H1 (cell line): ENCODE results near the gene KCNJ5. TPM values are rescaled to one million over a fixed set of nuclear protein-coding genes. Genes with fewer than 3 reads are reported as not detected.

Source experiments
- CTCF ChIA-PET: fragments of 300-600 bp; sonication (Branson Sonifier 250); formaldehyde crosslinking; loops from one replicate; lab custom pipeline; 2021; ENCODE audit not compliant: partially characterized antibody; lab: Charles Lee
- POLR2A ChIA-PET: fragments of 300-600 bp; sonication (Branson Sonifier 250); formaldehyde crosslinking; loops from one replicate; lab custom pipeline; 2021; ENCODE audit warnings: inconsistent platforms; ENCODE audit not compliant: partially characterized antibody; lab: Charles Lee
- DNase-seq, 2 experiments: peaks; one replicate each; pipeline versions ENCODE4 v3.0.0 to v3.0.0-alpha.2; 2010 to 2022; ENCODE audit warnings: low spot score in 2 of 2, low read depth in 1 of 2, mixed read lengths in 1 of 2
- FAIRE-seq: peaks from 2 replicates; lab custom pipeline; 2011; peaks lifted over from hg19 to GRCh38; lab: Jason Lieb, UNC
- H2AFZ ChIP-seq: 2 replicates; pipeline ENCODE4 v1.8.1; 2012; ENCODE audit warnings: low read length, inconsistent platforms
- H2AK5ac ChIP-seq: 2 replicates; pipeline ENCODE4 v1.6.1; 2013; ENCODE audit warnings: low read depth, low read length
- H2BK120ac ChIP-seq: replicated peaks from 2 replicates; pipeline ENCODE3; 2013; ENCODE audit warnings: low read depth, low read length, inconsistent platforms
- H2BK12ac ChIP-seq: 2 replicates; pipeline ENCODE4 v1.6.1; 2013; ENCODE audit warnings: low read depth, low read length
- H2BK15ac ChIP-seq: 2 replicates; pipeline ENCODE4 v1.6.1; 2013; ENCODE audit warnings: low read length
- H2BK20ac ChIP-seq: 2 replicates; pipeline ENCODE4 v1.6.1; 2013; ENCODE audit warnings: low read length
- H2BK5ac ChIP-seq: 2 replicates; pipeline ENCODE4 v1.6.1; 2013; ENCODE audit warnings: low read depth, low read length
- H3K14ac ChIP-seq: 2 replicates; pipeline ENCODE4 v1.6.1; 2013; ENCODE audit warnings: inconsistent platforms; ENCODE audit not compliant: insufficient read length
- H3K18ac ChIP-seq: 2 replicates; pipeline ENCODE4 v1.6.1; 2013; ENCODE audit warnings: low read length; ENCODE audit errors: extremely low read depth
- H3K23ac ChIP-seq: 2 replicates; pipeline ENCODE4 v1.6.1; 2013; ENCODE audit warnings: inconsistent platforms; ENCODE audit not compliant: insufficient read length
- H3K23me2 ChIP-seq: 2 replicates; pipeline ENCODE4 v1.6.1; 2013; ENCODE audit warnings: low read depth, low read length
- H3K27ac ChIP-seq: 2 replicates; pipeline ENCODE4 v1.6.1; 2011; ENCODE audit warnings: low read depth, low read length, inconsistent platforms
- H3K27me3 ChIP-seq, 4 experiments: replicated peaks in 1 of 4; 1 replicate in 1 of 4; 2 replicates in 3 of 4; pipeline versions ENCODE4 v1.6.1 to v1.8.1; 2011 to 2013; ENCODE audit warnings: low read length in 3 of 4, mild to moderate bottlenecking in 3 of 4, inconsistent platforms in 2 of 4, mixed read lengths in 2 of 4, moderate library complexity in 1 of 4; ENCODE audit not compliant: control insufficient read depth in 3 of 4, insufficient read depth in 3 of 4; ENCODE audit errors: extremely low read depth in 1 of 4
- H3K36me3 ChIP-seq, 4 experiments: 2 replicates each; pipeline versions ENCODE4 v1.6.1 to v1.8.1; 2011 to 2013; ENCODE audit warnings: mild to moderate bottlenecking in 4 of 4, low read length in 3 of 4, moderate library complexity in 2 of 4, control low read depth in 1 of 4, inconsistent platforms in 1 of 4; ENCODE audit not compliant: insufficient read depth in 4 of 4, control insufficient read depth in 2 of 4
- H3K4ac ChIP-seq: replicated peaks from 2 replicates; pipeline ENCODE3; 2013; ENCODE audit warnings: low read length, low read depth, mixed read lengths, inconsistent platforms; ENCODE audit not compliant: insufficient read length
- H3K4me1 ChIP-seq, 4 experiments: replicated peaks in 1 of 4; 1 replicate in 1 of 4; 2 replicates in 3 of 4; pipeline versions ENCODE4 v1.6.1 to v1.8.1; 2011 to 2013; ENCODE audit warnings: low read length in 3 of 4, inconsistent platforms in 2 of 4, mixed read lengths in 1 of 4; ENCODE audit not compliant: insufficient read depth in 4 of 4, control insufficient read depth in 3 of 4
- H3K4me2 ChIP-seq, 2 experiments: 2 replicates each; pipeline versions ENCODE4 v1.6.1 to v1.8.1; 2011 to 2013; ENCODE audit warnings: low read depth in 2 of 2, low read length in 2 of 2, control low read depth in 1 of 2, inconsistent platforms in 1 of 2, mild to moderate bottlenecking in 1 of 2; ENCODE audit not compliant: insufficient read depth in 1 of 2
- H3K4me3 ChIP-seq, 4 experiments: fragments of 200-600, 300-600 bp in 1 of 4; sonication (generic), shearing (Covaris generic), sonication (Bioruptor Twin) in 1 of 4; 2 replicates each; pipeline versions ENCODE4 v1.5.1 to v1.8.1; 2011 to 2016; ENCODE audit warnings: low read length in 4 of 4, low read depth in 3 of 4, control low read depth in 2 of 4, inconsistent platforms in 2 of 4, mild to moderate bottlenecking in 2 of 4, mixed read lengths in 1 of 4, moderate library complexity in 1 of 4; ENCODE audit not compliant: insufficient read depth in 2 of 4; ENCODE audit errors: extremely low read depth in 1 of 4
- H3K56ac ChIP-seq: replicated peaks from 2 replicates; pipeline ENCODE3; 2013; ENCODE audit warnings: low read depth, mild to moderate bottlenecking, mixed read lengths, low read length, inconsistent platforms; ENCODE audit not compliant: insufficient read length
- H3K79me1 ChIP-seq: 2 replicates; pipeline ENCODE4 v1.6.1; 2013; ENCODE audit warnings: low read depth, low read length, control low read depth
- H3K79me2 ChIP-seq, 2 experiments: 2 replicates each; pipeline versions ENCODE4 v1.6.1 to v1.8.1; 2012 to 2013; ENCODE audit warnings: low read length in 2 of 2, mild to moderate bottlenecking in 2 of 2, inconsistent platforms in 1 of 2; ENCODE audit not compliant: insufficient read depth in 2 of 2, control insufficient read depth in 1 of 2
- H3K9ac ChIP-seq, 4 experiments: replicated peaks in 1 of 4; 1 replicate in 1 of 4; 2 replicates in 3 of 4; pipeline versions ENCODE4 v1.6.1 to v1.8.1; 2011 to 2013; ENCODE audit warnings: low read depth in 3 of 4, low read length in 3 of 4, control low read depth in 2 of 4, mild to moderate bottlenecking in 2 of 4, moderate library complexity in 2 of 4, inconsistent platforms in 1 of 4; ENCODE audit errors: extremely low read depth in 1 of 4
- H3K9me3 ChIP-seq, 2 experiments: 2 replicates each; pipeline versions ENCODE4 v1.6.1 to v1.8.1; 2012 to 2013; ENCODE audit warnings: mild to moderate bottlenecking in 2 of 2, moderate library complexity in 2 of 2, control low read depth in 1 of 2, inconsistent platforms in 1 of 2, low read depth in 1 of 2, low read length in 1 of 2, mixed read lengths in 1 of 2; ENCODE audit not compliant: insufficient read depth in 2 of 2
- H4K20me1 ChIP-seq, 2 experiments: replicated peaks in 1 of 2; 2 replicates each; pipeline versions ENCODE3 to v1.8.1; 2011 to 2013; ENCODE audit warnings: inconsistent platforms in 2 of 2, low read length in 2 of 2, mild to moderate bottlenecking in 1 of 2; ENCODE audit not compliant: insufficient read depth in 2 of 2, control insufficient read depth in 1 of 2
- H4K5ac ChIP-seq: 2 replicates; pipeline ENCODE4 v1.6.1; 2013; ENCODE audit warnings: low read length, low read depth, mixed read lengths, inconsistent platforms; ENCODE audit not compliant: insufficient read length
- H4K8ac ChIP-seq: 2 replicates; pipeline ENCODE4 v1.8.0; 2013; ENCODE audit warnings: mild to moderate bottlenecking, moderate library complexity, low read length, inconsistent platforms; ENCODE audit not compliant: insufficient read depth; ENCODE audit errors: extremely low read depth
- H4K91ac ChIP-seq: replicated peaks from 2 replicates; pipeline ENCODE3; 2013; ENCODE audit warnings: low read length, mixed read lengths, inconsistent platforms; ENCODE audit not compliant: insufficient read length
- BCL11A ChIP-seq, 2 experiments: IDR thresholded peaks; one replicate each; pipeline ENCODE4 v1.6.1; 2011; ENCODE audit warnings: low read depth in 2 of 2, low read length in 2 of 2, mild to moderate bottlenecking in 2 of 2
- BRCA1 ChIP-seq: IDR thresholded peaks from 2 replicates; pipeline ENCODE4 v1.6.1; 2012; ENCODE audit warnings: low read depth, low read length, improper control_type of control experiment
- CBX5 ChIP-seq: fragments of 300-800, 300-1000 bp; sonication (generic); IDR thresholded peaks from 2 replicates; pipeline ENCODE4 v1.7.1; 2016; ENCODE audit warnings: antibody characterized with exemption, low read length, low read depth
- CHD1 ChIP-seq: IDR thresholded peaks from 2 replicates; pipeline ENCODE4 v1.6.1; 2012; ENCODE audit warnings: low read depth, low read length, improper control_type of control experiment
- NANOG ChIP-seq: IDR thresholded peaks from 2 replicates; pipeline ENCODE4 v1.6.1; 2011; ENCODE audit warnings: low read length, low read depth, mild to moderate bottlenecking, inconsistent platforms; ENCODE audit not compliant: insufficient read depth, poor library complexity, severe bottlenecking
- RFX5 ChIP-seq: IDR thresholded peaks from 2 replicates; pipeline ENCODE4 v1.6.1; 2011; ENCODE audit warnings: low read depth, low read length, improper control_type of control experiment, borderline replicate concordance
- SAP30 ChIP-seq: fragments of 300-600 bp; sonication (generic); IDR thresholded peaks from 2 replicates; pipeline ENCODE4 v1.7.1; 2012; ENCODE audit warnings: low read length, moderate library complexity, mild to moderate bottlenecking, inconsistent platforms; ENCODE audit not compliant: insufficient read depth, insufficient replicate concordance
- SIN3A ChIP-seq, 2 experiments: IDR thresholded peaks in 1 of 2; conservative IDR thresholded peaks in 1 of 2; 2 replicates each; pipeline ENCODE4 v1.6.1; 2011 to 2012; ENCODE audit warnings: low read length in 2 of 2, improper control_type of control experiment in 1 of 2, low read depth in 1 of 2, mild to moderate bottlenecking in 1 of 2
- SP2 ChIP-seq: IDR thresholded peaks from 2 replicates; pipeline ENCODE4 v1.6.1; 2012; ENCODE audit warnings: mild to moderate bottlenecking, low read length, inconsistent platforms
- SRF ChIP-seq: IDR thresholded peaks from 2 replicates; pipeline ENCODE4 v1.6.1; 2011; ENCODE audit warnings: mild to moderate bottlenecking, low read depth, low read length, moderate library complexity
- SUZ12 ChIP-seq: fragments of 200-600 bp; sonication (generic); IDR thresholded peaks from 2 replicates; pipeline ENCODE4 v1.6.1; 2012; ENCODE audit warnings: mild to moderate bottlenecking, inconsistent platforms, low read length, moderate library complexity, mixed read lengths
- TBP ChIP-seq: IDR thresholded peaks from 2 replicates; pipeline ENCODE4 v1.6.1; 2011; ENCODE audit warnings: low read depth, low read length, improper control_type of control experiment
- WGBS, 2 experiments: shearing (Covaris generic) in 1 of 2; methylation state at CpG; one replicate each; pipeline versions ENCODE4 v1.1.6 to v1.1.7; 2013 to 2015; ENCODE audit warnings: low lambda C conversion rate in 2 of 2, mixed read lengths in 2 of 2, inconsistent platforms in 1 of 2, low coverage in 1 of 2, missing lambda C conversion rate in 1 of 2; ENCODE audit not compliant: insufficient replicate concordance in 2 of 2, insufficient coverage in 1 of 2, insufficient read length in 1 of 2; ENCODE audit errors: extremely low coverage in 1 of 2, missing lambda C conversion rate in 1 of 2; 5-methylcytosine and 5-hydroxymethylcytosine counted together
- polyA plus RNA-seq, 7 experiments: library from polyadenylated mRNA; depleted of rRNA in 3 of 7; stranded (reverse) in 5 of 7; unstranded in 2 of 7; fragments of >200 nt in 5 of 7; fragments of 200-250 nt in 2 of 7; gene quantifications; 1 replicate in 5 of 7; 2 replicates in 1 of 7; 4 replicates in 1 of 7; pipeline versions ENCODE4 v1.2.1 to v1.2.3, GENCODE V29; 2011 to 2013; ENCODE audit warnings: missing spikeins in 2 of 7, mixed read lengths in 2 of 7
- total RNA-seq: library from RNA; stranded (reverse); fragmentation: NEBNext Ultra II Directional; extraction: Animal tissue kit (Norgen Biotek cat#: 25700); gene quantifications from 2 replicates; pipeline ENCODE4 v1.2.1, GENCODE V29; 2021
- TF ChIP-seq, protein P1 (sequence below): IDR thresholded peaks from 2 replicates; pipeline ENCODE4 v1.6.1; 2012; ENCODE audit warnings: inconsistent platforms

Gene KCNJ5
- total and polyA plus RNA-seq, 2 of the 8 experiments (the other 6 are each of a cell fraction or from before 2014, with no cell fraction given), result 0.05 TPM; not detected in 1

DNA sequence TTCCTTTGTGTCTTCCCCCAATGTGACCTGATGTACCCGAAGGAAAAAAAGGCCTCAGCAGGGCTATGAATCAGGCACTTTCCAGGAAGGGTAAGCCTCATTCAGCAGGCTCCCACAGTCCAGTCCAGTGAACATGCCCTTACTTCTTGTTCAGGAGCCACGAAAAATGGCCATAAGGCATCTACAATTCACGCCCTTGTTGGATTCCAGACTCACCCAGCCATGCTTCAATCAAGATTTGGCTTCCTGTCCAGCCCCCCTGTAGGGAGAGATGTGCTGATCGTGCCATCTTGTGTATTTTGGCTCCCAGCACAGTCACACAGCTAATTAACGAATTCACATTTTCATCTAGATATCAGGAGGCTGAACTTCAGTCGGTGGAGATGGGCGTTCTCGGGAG, 9.9 kb upstream of the KCNJ5 start:
- no peak overlapping the region for H4K91ac ChIP-seq
- DNase-seq, result no peak
- H3K4me2 ChIP-seq, result no peak overlapping the region
- no peak overlapping the region for H3K9ac ChIP-seq
- peaks cover 1 to 6% (median 3%) of the 10 kb centered on the region in 4 experiments; a peak in 4 of 7 replicates for H3K4me1 ChIP-seq
- no peak overlapping the region for H3K14ac ChIP-seq
- H3K23me2 ChIP-seq, result no peaks in the 10 kb centered on the region; the same call in 1 of the 2 replicates
- H2AFZ ChIP-seq, result no peak overlapping the region
- no peak overlapping the region for H3K4ac ChIP-seq
- no peak overlapping the region for H3K27ac ChIP-seq
- H2BK15ac ChIP-seq, result no peak overlapping the region
- H3K9me3 ChIP-seq, result no peaks in the 10 kb centered on the region
- peaks cover 0 to 12% (median 7%) of the 10 kb centered on the region in 4 experiments; a peak in 5 of 7 replicates for H3K27me3 ChIP-seq
- H2AK5ac ChIP-seq, result no peak overlapping the region
- H4K5ac ChIP-seq, result no peak overlapping the region
- H3K79me1 ChIP-seq, result no peaks in the 10 kb centered on the region
- H2BK12ac ChIP-seq, result no peak overlapping the region
- H2BK5ac ChIP-seq, result no peak overlapping the region
- POLR2A ChIA-PET, result no interaction called here
- no peak overlapping the region for H3K18ac ChIP-seq
- no peak overlapping the region for H4K8ac ChIP-seq
- no peak overlapping the region for H3K56ac ChIP-seq
- CTCF ChIA-PET, result interaction anchor here (0.8 to 4.6 kb wide), 22 partner anchors 9 to 522 kb away, joined by 3 to 27 read pairs (median 5); no protein-coding TSS in a partner anchor
- no peaks in the 10 kb centered on the region for H3K36me3 ChIP-seq
- H2BK20ac ChIP-seq, result no peak overlapping the region
- H3K79me2 ChIP-seq, result no peaks in the 10 kb centered on the region
- H3K4me3 ChIP-seq, result no peak overlapping the region
- no peak overlapping the region for H3K23ac ChIP-seq
- H2BK120ac ChIP-seq, result no peak overlapping the region
- no peaks in the 10 kb centered on the region for H4K20me1 ChIP-seq
- no peak for FAIRE-seq
- WGBS, 2 experiments, result 88% methylated on average over 8 of the region's 8 CpGs; no CpG with 5 or more reads in 1 of the 2 experiments
- no peak for TF ChIP-seq RFX5
- no peak for TF ChIP-seq SIN3A (conservative IDR thresholded peaks at IDR 0.05 in 1 of 2, IDR thresholded peaks at IDR 0.05 in 1 of 2; ENCODE audit: low read depth in 1 of 2, low read length in 2 of 2)
- TF ChIP-seq, protein P1, sequence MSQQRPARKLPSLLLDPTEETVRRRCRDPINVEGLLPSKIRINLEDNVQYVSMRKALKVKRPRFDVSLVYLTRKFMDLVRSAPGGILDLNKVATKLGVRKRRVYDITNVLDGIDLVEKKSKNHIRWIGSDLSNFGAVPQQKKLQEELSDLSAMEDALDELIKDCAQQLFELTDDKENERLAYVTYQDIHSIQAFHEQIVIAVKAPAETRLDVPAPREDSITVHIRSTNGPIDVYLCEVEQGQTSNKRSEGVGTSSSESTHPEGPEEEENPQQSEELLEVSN, result no peak
- TF ChIP-seq BCL11A (IDR thresholded peaks at IDR 0.05; ENCODE audit: low read depth in 2 of 2, low read length in 2 of 2), result no peak
- TF ChIP-seq CHD1, result no peak
- TF ChIP-seq SRF, result no peak
- TF ChIP-seq SAP30, result no peak
- TF ChIP-seq TBP, result no peak
- TF ChIP-seq NANOG, result no peak
- no peak for TF ChIP-seq SP2
- no peak for TF ChIP-seq BRCA1
- TF ChIP-seq CBX5, result no peak
- TF ChIP-seq SUZ12, result no peak
